Endothelial cell of umbilical vein (primary cell): ENCODE data around the gene SPRY1. TPM values are rescaled to one million over a fixed set of nuclear protein-coding genes. Genes with fewer than 3 reads are reported as not detected.

Experiments
- BruUV-seq: library from RNA; stranded (reverse); fragments of 400-500 nt; replicated peaks from 2 replicates; lab custom pipeline; 2021; lab: Mats Ljungman, UMichigan
- CTCF ChIA-PET: fragments of 300-600, 350-600 bp; sonication (Branson Sonifier 250); formaldehyde crosslinking; loops from one replicate; lab custom pipeline; 2021; ENCODE audit warnings: antibody characterized with exemption, inconsistent platforms; lab: Charles Lee
- POLR2A ChIA-PET: fragments of 300-600, 350-600 bp; sonication (Branson Sonifier 250); formaldehyde crosslinking; loops from one replicate; lab custom pipeline; 2021; ENCODE audit warnings: antibody characterized with exemption, inconsistent platforms; lab: Charles Lee
- DNase-seq: peaks from one replicate; pipeline ENCODE4 v3.0.0-alpha.2; 2011; ENCODE audit warnings: low read depth, low spot score
- FAIRE-seq: peaks from 2 replicates; lab custom pipeline; 2011; peaks lifted over from hg19 to GRCh38; lab: Jason Lieb, UNC
- H2AFZ ChIP-seq: 2 replicates; pipeline ENCODE4 v1.6.0; 2012; ENCODE audit warnings: low read depth, low read length, control low read depth, inconsistent platforms
- H3K27ac ChIP-seq: 2 replicates; pipeline ENCODE4 v1.5.1; 2011; ENCODE audit warnings: low read depth, mild to moderate bottlenecking, control low read depth, low read length, moderate library complexity; ENCODE audit not compliant: insufficient read depth
- H3K27me3 ChIP-seq, 2 experiments: 2 replicates each; pipeline versions ENCODE4 v1.6.0 to v1.6.1; 2011; ENCODE audit warnings: low read length in 2 of 2, mixed read lengths in 1 of 2; ENCODE audit not compliant: control insufficient read depth in 2 of 2, insufficient read depth in 2 of 2
- H3K36me3 ChIP-seq, 2 experiments: 2 replicates in 1 of 2; 3 replicates in 1 of 2; pipeline ENCODE4 v1.5.1; 2011; ENCODE audit warnings: low read length in 2 of 2, mild to moderate bottlenecking in 1 of 2, moderate library complexity in 1 of 2; ENCODE audit not compliant: control insufficient read depth in 2 of 2, insufficient read depth in 2 of 2; ENCODE audit errors: extremely low read depth in 1 of 2
- H3K4me1 ChIP-seq: 3 replicates; pipeline ENCODE4 v1.5.1; 2011; ENCODE audit warnings: mild to moderate bottlenecking, low read length; ENCODE audit not compliant: control insufficient read depth, insufficient read depth; ENCODE audit errors: extremely low read depth
- H3K4me2 ChIP-seq: 2 replicates; pipeline ENCODE4 v1.6.1; 2011; ENCODE audit warnings: low read length, control low read depth, mixed read lengths; ENCODE audit not compliant: insufficient read depth
- H3K4me3 ChIP-seq, 3 experiments: fragments of 200-600 bp in 1 of 3; sonication (generic), shearing (Covaris generic) in 1 of 3; replicated peaks in 1 of 3; 2 replicates each; pipeline ENCODE4 v1.5.1; 2011 to 2016; ENCODE audit warnings: control low read depth in 3 of 3, low read length in 3 of 3, mild to moderate bottlenecking in 2 of 3, inconsistent platforms in 1 of 3, low read depth in 1 of 3, moderate library complexity in 1 of 3; ENCODE audit not compliant: insufficient read depth in 1 of 3
- H3K79me2 ChIP-seq: 2 replicates; pipeline ENCODE4 v1.6.0; 2012; ENCODE audit warnings: low read length, inconsistent platforms; ENCODE audit not compliant: control insufficient read depth, insufficient read depth
- H3K9ac ChIP-seq: replicated peaks from 2 replicates; pipeline ENCODE3; 2011; ENCODE audit warnings: low read length, control low read depth; ENCODE audit not compliant: insufficient read depth; ENCODE audit errors: extremely low read depth
- H3K9me1 ChIP-seq: replicated peaks from 3 replicates; pipeline ENCODE4 v1.6.0; 2011; ENCODE audit warnings: mild to moderate bottlenecking, low read length; ENCODE audit not compliant: control insufficient read depth, insufficient read depth; ENCODE audit errors: extremely low read depth
- H3K9me3 ChIP-seq: replicated peaks from 2 replicates; pipeline ENCODE4 v1.5.1; 2012; ENCODE audit warnings: low read length, inconsistent platforms; ENCODE audit not compliant: control insufficient read depth, insufficient read depth
- H4K20me1 ChIP-seq: replicated peaks from 2 replicates; pipeline ENCODE3; 2011; ENCODE audit warnings: mild to moderate bottlenecking, low read length; ENCODE audit not compliant: control insufficient read depth, insufficient read depth; ENCODE audit errors: extremely low read depth
- CTCF ChIP-seq, 2 donors: IDR thresholded peaks; 1 replicate in 1 of 2; 2 replicates in 1 of 2; pipeline ENCODE4 v1.5.1; 2011; ENCODE audit warnings: low read length in 2 of 2, mild to moderate bottlenecking in 2 of 2, moderate library complexity in 2 of 2, control low read depth in 1 of 2, inconsistent platforms in 1 of 2, low read depth in 1 of 2; ENCODE audit not compliant: insufficient read depth in 1 of 2; ENCODE audit errors: extremely low read depth in 1 of 2
- EZH2 ChIP-seq: IDR thresholded peaks from 2 replicates; pipeline ENCODE4 v1.6.1; 2012; ENCODE audit warnings: borderline replicate concordance, low read depth, mild to moderate bottlenecking, moderate library complexity, low read length, inconsistent platforms; ENCODE audit not compliant: severe bottlenecking
- FOS ChIP-seq: IDR thresholded peaks from 2 replicates; pipeline ENCODE4 v1.6.1; 2011; ENCODE audit warnings: mild to moderate bottlenecking, low read length, moderate library complexity, borderline replicate concordance; ENCODE audit not compliant: insufficient read depth
- GATA2 ChIP-seq: IDR thresholded peaks from 2 replicates; pipeline ENCODE4 v1.7.0; 2011; ENCODE audit warnings: low read depth, mild to moderate bottlenecking, moderate library complexity, mixed read lengths, low read length; ENCODE audit not compliant: insufficient read length, insufficient read depth
- JUN ChIP-seq: IDR thresholded peaks from 2 replicates; pipeline ENCODE4 v1.6.1; 2011; ENCODE audit warnings: borderline replicate concordance, low read depth; ENCODE audit not compliant: insufficient read length, insufficient read depth
- MAX ChIP-seq: IDR thresholded peaks from 2 replicates; pipeline ENCODE4 v1.6.1; 2011; ENCODE audit not compliant: insufficient read depth, insufficient read length
- MYC ChIP-seq: IDR thresholded peaks from one replicate; pipeline ENCODE4 v1.6.1; 2011; ENCODE audit warnings: mild to moderate bottlenecking, low read depth, low read length
- POLR2A ChIP-seq: IDR thresholded peaks from 2 replicates; pipeline ENCODE4 v1.6.1; 2012; ENCODE audit warnings: low read depth, mild to moderate bottlenecking, control low read depth, low read length
- POLR2AphosphoS5 ChIP-seq: IDR thresholded peaks from 2 replicates; pipeline ENCODE4 v1.6.1; 2012; ENCODE audit warnings: low read depth, mild to moderate bottlenecking, control low read depth, low read length, moderate library complexity; ENCODE audit not compliant: insufficient read depth
- dilution Hi-C: fragments of 300-500 bp; cut with MboI; formaldehyde crosslinking; loops from one replicate; pipeline ENCODE4 v1.15.0; 2019; ENCODE audit warnings: low sequenced_read_pairs; ENCODE audit not compliant: extremely low pct_ligation_motif_present
- intact Hi-C: fragments of 100-400 bp; cut with micrococcal nuclease; formaldehyde crosslinking; loops from one replicate; pipeline ENCODE4 v1.10.0; 2022
- polyA plus RNA-seq, 4 experiments: library from polyadenylated mRNA; depleted of rRNA in 3 of 4; stranded (reverse) in 3 of 4; unstranded in 1 of 4; fragments of >200 nt; gene quantifications; 2 replicates each; pipeline versions ENCODE4 v1.2.1 to v1.2.3, GENCODE V29; 2011 to 2012; ENCODE audit warnings: missing spikeins in 1 of 4
- total RNA-seq: library from RNA; stranded (reverse); gene quantifications from 2 replicates; pipeline ENCODE4 v1.2.3, GENCODE V29; 2021

The SPRY1 gene
- total and polyA plus RNA-seq, 2 donors (not counting 3 experiments of a cell fraction or from before 2014, with no cell fraction given) = 14.1 to 43.7 TPM

DNA sequence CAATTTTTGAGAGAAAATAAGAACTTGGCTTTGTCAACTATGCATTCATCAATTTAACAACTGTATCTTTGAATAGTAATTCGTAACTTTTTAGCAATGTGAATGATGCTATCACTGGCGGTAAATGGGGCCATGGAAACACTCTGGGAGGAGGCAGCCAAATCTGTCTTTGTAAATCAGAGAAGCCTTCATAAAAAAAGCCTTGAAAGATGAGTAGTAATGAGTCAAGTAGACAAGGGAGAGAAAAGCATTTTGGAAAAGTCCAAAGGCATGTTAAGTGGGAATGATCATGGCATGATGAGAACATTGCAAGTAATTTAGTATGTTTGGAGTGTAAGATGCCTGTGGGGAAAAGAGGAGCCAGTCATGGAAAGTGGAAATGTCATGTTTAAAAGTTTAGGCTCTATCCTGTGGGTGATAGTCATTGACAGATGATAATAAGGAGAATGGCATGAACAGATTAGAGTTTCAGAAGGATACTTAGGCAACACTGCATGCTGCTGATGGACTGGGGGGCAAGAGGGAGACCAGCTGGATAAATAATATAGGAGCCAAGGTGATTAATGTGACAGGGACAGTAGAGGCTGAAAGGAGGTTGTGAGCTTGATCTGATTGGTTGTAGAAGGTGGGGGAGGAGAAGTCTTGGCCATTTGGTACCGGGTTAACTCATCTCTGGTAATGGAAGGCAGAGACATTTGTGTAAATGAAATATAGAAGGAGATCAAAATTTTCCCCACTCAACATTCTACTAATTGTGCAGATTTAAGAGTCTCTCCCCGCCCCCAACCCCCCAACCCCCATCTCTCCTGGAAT lies 16.3 kb downstream of the SPRY1 start:
- TF ChIP-seq JUN = no peak
- no peak for TF ChIP-seq EZH2
- TF ChIP-seq FOS = no peak
- TF ChIP-seq MAX = no peak
- TF ChIP-seq CTCF (IDR thresholded peaks at IDR 0.05; ENCODE audit: extremely low read depth in 1 of 2, insufficient read depth in 1 of 2, low read depth in 1 of 2, low read length in 2 of 2) = no peak
- no peak for TF ChIP-seq POLR2A
- no peak for TF ChIP-seq POLR2AphosphoS5
- no peak for TF ChIP-seq GATA2
- TF ChIP-seq MYC = no peak
- no peaks in the 10 kb centered on the region for H3K36me3 ChIP-seq
- ChIA-PET POLR2A (no interaction called here), CTCF (no interaction called here)
- H3K79me2 ChIP-seq = no peaks in the 10 kb centered on the region
- FAIRE-seq = no peak
- no peak overlapping the region for H3K27ac ChIP-seq
- no peak overlapping the region for H3K9ac ChIP-seq
- peaks cover 26% of the 10 kb centered on the region for H3K4me1 ChIP-seq
- H3K9me3 ChIP-seq = no peaks in the 10 kb centered on the region
- H2AFZ ChIP-seq = no peak overlapping the region
- H3K27me3 ChIP-seq = no peaks in the 10 kb centered on the region
- BruUV-seq = no TSS peak
- DNase-seq = no peak
- dilution Hi-C loops (no loop called here), intact Hi-C loops (no loop called here)
- no peak overlapping the region for H3K4me2 ChIP-seq
- H3K4me3 ChIP-seq = no peak overlapping the region
- H3K9me1 ChIP-seq = no peaks in the 10 kb centered on the region
- no peaks in the 10 kb centered on the region for H4K20me1 ChIP-seq
